ENCODE measurements around the gene RXRB. TPM values are rescaled to one million over a fixed set of nuclear protein-coding genes. Genes with fewer than 3 reads are reported as not detected.
A peak's percentile ranks its signal among the peaks of the same experiment; 100 is the strongest.

RXRB gene
- total RNA-seq, 2 donors from 2014 or later, result 32.5 to 39.5 TPM

GRCh38 chr6:33213989-33214335 lies 13.5 kb upstream of the RXRB start:
- ATAC-seq (peak in 1 of 2 donors; percentile 1), DNase-seq (no peak)
- intact Hi-C loops (cut with DNase I), result loop anchor here in 1 of 2 donors (5.0 kb wide), 1 partner anchor 33 kb away; no protein-coding TSS in a partner anchor

- ATAC-seq (peak; percentile 28 to 43), DNase-seq (peak; percentile 48)
- intact Hi-C loops (cut with DNase I), result loop anchor here in 1 of 2 donors (5.0 kb wide), 1 partner anchor 34 kb away; no protein-coding TSS in a partner anchor
Measured at GRCh38 chr6:33213166-33213988, 12.9 kb upstream of the RXRB start.

- ATAC-seq, result no peak
- intact Hi-C loops (cut with DNase I), result loop anchor here in 1 of 2 donors (5.0 kb wide), 1 partner anchor 34 kb away; no protein-coding TSS in a partner anchor
Measured at GRCh38 chr6:33212857-33213165, 12.3 kb upstream of the RXRB start.

GRCh38 chr6:33211666-33212422 lies 11.4 kb upstream of the RXRB start:
- intact Hi-C loops (cut with DNase I), result loop anchor here in 1 of 2 donors (5.0 kb wide), 1 partner anchor 35 kb away; no protein-coding TSS in a partner anchor
- ATAC-seq (no peak), DNase-seq (no peak)

More at GRCh38 chr6:33212857-33213165, 12.3 kb upstream of the RXRB start:
- DNase-seq, result no peak

GRCh38 chr6:33211136-33211535 lies 10.7 kb upstream of the RXRB start:
- intact Hi-C loops (cut with DNase I), result loop anchor here in 1 of 2 donors (5.0 kb wide), 1 partner anchor 36 kb away; no protein-coding TSS in a partner anchor
- no peak for ATAC-seq
- no peak for DNase-seq

- intact Hi-C loops (cut with DNase I), result loop anchor here in 1 of 2 donors (5.0 kb wide), 1 partner anchor 37 kb away; no protein-coding TSS in a partner anchor
- no peak for DNase-seq
- ATAC-seq, result no peak
Measured at GRCh38 chr6:33209856-33210255, 9.4 kb upstream of the RXRB start.

- peak; percentile 83 to 90 for ATAC-seq
- peak; percentile 93 for DNase-seq
- intact Hi-C loops (cut with DNase I), result no loop called here
Measured at GRCh38 chr6:33208091-33208967, 7.9 kb upstream of the RXRB start, which contains the start of gene RING1. RING1 (plus strand) TSS chr6:33208500; CDS start chr6:33208823, 323 bp downstream.

- intact Hi-C loops (cut with DNase I), result no loop called here
- ATAC-seq, result peak; percentile 29 to 48
- DNase-seq, result peak; percentile 68
Measured at GRCh38 chr6:33207552-33208090, 7.2 kb upstream of the RXRB start.

- ATAC-seq, result no peak
- peak; percentile 39 for DNase-seq
- intact Hi-C loops (cut with DNase I), result no loop called here
Measured at GRCh38 chr6:33206864-33207551, 6.5 kb upstream of the RXRB start.

GRCh38 chr6:33206027-33206863 lies 5.8 kb upstream of the RXRB start:
- intact Hi-C loops (cut with DNase I), result no loop called here
- ATAC-seq, result no peak

GRCh38 chr6:33205191-33206026 lies 4.9 kb upstream of the RXRB start:
- no peak for ATAC-seq
- intact Hi-C loops (cut with DNase I), result no loop called here
- DNase-seq, result no peak

More at GRCh38 chr6:33206027-33206863, 5.8 kb upstream of the RXRB start:
- DNase-seq, result no peak

GRCh38 chr6:33204415-33205190 lies 4.1 kb upstream of the RXRB start, which contains the start of gene HSD17B8:
HSD17B8 (plus strand) TSS chr6:33204655; CDS start chr6:33204669, 14 bp downstream.
- intact Hi-C loops (cut with DNase I), result no loop called here
- ATAC-seq (peak; percentile 69 to 70), DNase-seq (peak; percentile 97)

GRCh38 chr6:33204165-33204414 lies 3.6 kb upstream of the RXRB start:
- ATAC-seq (no peak), DNase-seq (no peak)
- intact Hi-C loops (cut with DNase I), result no loop called here

- ATAC-seq (no peak), DNase-seq (no peak)
- intact Hi-C loops (cut with DNase I), result no loop called here
Measured at GRCh38 chr6:33203443-33204164, 3.1 kb upstream of the RXRB start.

- no peak for DNase-seq
- intact Hi-C loops (cut with DNase I), result no loop called here
- no peak for ATAC-seq
Measured at GRCh38 chr6:33202799-33203198, 2.3 kb upstream of the RXRB start.

Data from left cardiac atrium (tissue), 4 donors.